KOPT-K1 (cell line): Measurements from ENCODE around the gene ANTXR1.

Source experiments
- H3K27ac ChIP-seq: fragments of 200-600 bp; sonication (generic); 2 replicates; pipeline ENCODE4 v1.5.1; 2016; ENCODE audit warnings: antibody characterized with exemption, mild to moderate bottlenecking, low read depth, low read length; ENCODE audit not compliant: poor library complexity, severe bottlenecking
- H3K36me3 ChIP-seq: fragments of 200-600 bp; sonication (generic); 2 replicates; pipeline ENCODE4 v1.5.1; 2017; ENCODE audit warnings: antibody characterized with exemption, mild to moderate bottlenecking, low read length, moderate library complexity; ENCODE audit not compliant: insufficient read depth
- H3K9me3 ChIP-seq: fragments of 200-600 bp; sonication (generic); 2 replicates; pipeline ENCODE4 v1.5.1; 2017; ENCODE audit warnings: antibody characterized with exemption, low read length, mild to moderate bottlenecking; ENCODE audit not compliant: insufficient read depth, poor library complexity, severe bottlenecking

The ANTXR1 gene

DNA sequence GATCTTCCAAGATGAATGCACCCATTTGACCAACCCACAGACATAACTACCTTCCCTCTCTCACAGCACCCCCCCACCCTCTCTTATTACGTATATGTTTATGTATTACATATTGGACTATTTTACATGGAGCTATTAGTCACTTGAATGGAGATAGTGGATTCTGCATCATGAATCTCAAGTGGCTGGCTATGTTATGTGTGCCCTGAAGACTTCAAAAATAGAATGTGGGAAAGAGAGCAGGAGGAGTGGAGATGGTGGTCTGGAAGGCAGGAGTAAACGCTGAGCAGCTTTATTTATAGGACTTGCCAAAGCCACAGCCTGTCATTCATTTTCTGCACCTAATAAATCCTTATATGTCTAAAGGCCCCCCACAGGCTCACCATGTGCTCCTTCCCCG lies 4.9 kb downstream of the ANTXR1 start:
- H3K27ac ChIP-seq = no peak overlapping the region

GRCh38 chr2:69018678-69019095 lies 5.7 kb downstream of the ANTXR1 start:
- Histone ChIP-seq H3K9me3 (no peaks in the 10 kb centered on the region), H3K36me3 (no peaks in the 10 kb centered on the region), H3K27ac (no peak overlapping the region)

More for the DNA sequence above, 4.9 kb downstream of the ANTXR1 start:
- H3K9me3 ChIP-seq = no peaks in the 10 kb centered on the region
- no peaks in the 10 kb centered on the region for H3K36me3 ChIP-seq

DNA sequence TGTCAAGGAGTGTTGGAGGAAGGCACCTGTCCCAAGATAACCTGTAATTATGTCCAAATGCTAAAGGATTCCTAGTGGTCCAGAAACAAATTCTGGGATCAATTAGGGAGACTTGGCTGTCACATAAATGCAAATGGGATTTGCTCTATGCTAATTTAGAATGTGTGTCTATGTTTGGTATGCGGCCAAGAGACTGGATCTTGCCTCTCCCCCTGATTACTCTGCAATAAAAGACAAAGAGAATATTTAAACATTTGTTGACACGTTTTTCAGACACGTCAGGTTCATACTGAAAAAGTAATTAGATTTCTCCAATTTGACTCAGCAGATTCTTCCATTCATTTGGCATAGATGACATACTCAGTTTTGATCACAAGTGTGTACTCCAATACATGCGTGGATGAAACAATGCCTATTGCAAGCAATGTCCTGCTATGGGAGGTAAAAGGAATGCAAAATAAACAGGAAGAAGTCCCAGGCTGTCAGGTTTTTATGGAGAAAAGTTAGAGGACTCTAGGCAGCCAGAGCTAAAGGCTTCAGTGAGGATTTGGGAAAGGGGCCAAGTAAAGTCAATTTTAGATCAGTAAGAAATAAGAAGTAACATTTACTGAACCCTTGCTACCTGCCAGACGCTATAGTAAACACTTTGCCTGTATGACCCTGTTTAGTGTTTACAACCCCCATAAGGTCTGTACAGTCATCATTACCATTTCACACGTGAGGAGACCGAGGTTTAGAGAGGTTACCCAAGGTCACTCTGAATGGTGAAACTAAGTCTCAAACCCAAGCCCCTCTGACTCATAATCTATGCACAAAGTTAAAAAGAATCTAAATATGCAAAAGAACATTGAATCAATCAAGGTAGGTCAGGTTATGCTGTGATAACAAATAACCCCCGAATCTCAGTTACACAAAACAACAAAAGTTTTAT lies 7.8 kb downstream of the ANTXR1 start:
- no peaks in the 10 kb centered on the region for H3K36me3 ChIP-seq
- no peaks in the 10 kb centered on the region for H3K9me3 ChIP-seq
- H3K27ac ChIP-seq = no peak overlapping the region

- no peaks in the 10 kb centered on the region for H3K36me3 ChIP-seq
- H3K27ac ChIP-seq = no peak overlapping the region
- no peaks in the 10 kb centered on the region for H3K9me3 ChIP-seq
Observed at GRCh38 chr2:69021727-69022126, 8.7 kb downstream of the ANTXR1 start.

- no peaks in the 10 kb centered on the region for H3K36me3 ChIP-seq
- H3K9me3 ChIP-seq = no peaks in the 10 kb centered on the region
- H3K27ac ChIP-seq = no peak overlapping the region
Observed at GRCh38 chr2:69022548-69022947, 9.6 kb downstream of the ANTXR1 start.

- H3K36me3 ChIP-seq = no peaks in the 10 kb centered on the region
- no peak overlapping the region for H3K27ac ChIP-seq
- peaks cover 6% of the 10 kb centered on the region for H3K9me3 ChIP-seq
Observed at GRCh38 chr2:69023236-69023635, 10.3 kb downstream of the ANTXR1 start.

DNA sequence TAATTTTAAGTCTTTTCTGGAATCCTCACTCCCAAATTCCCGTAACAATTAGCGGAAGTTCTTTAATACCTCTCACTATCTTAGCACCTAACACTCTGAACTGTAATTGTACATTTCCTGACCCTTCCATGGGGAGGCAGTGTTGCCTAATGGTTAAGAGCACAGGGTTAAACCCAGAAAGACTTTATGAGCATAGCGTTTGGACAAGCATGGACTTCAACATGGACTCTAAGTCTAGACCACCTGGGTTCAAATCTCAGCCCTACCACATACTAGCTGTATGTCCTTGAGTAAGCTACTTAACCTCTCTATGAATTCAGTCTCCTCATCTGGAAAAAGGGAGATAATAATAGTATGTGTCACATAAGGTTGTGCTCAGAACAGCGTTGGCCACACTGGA lies 13.0 kb downstream of the ANTXR1 start:
- H3K27ac ChIP-seq = no peak overlapping the region
- no peaks in the 10 kb centered on the region for H3K36me3 ChIP-seq
- H3K9me3 ChIP-seq = peaks cover 6% of the 10 kb centered on the region

GRCh38 chr2:69026691-69027459 lies 13.9 kb downstream of the ANTXR1 start:
- H3K9me3 ChIP-seq = peaks cover 6% of the 10 kb centered on the region
- H3K27ac ChIP-seq = no peak overlapping the region
- H3K36me3 ChIP-seq = no peaks in the 10 kb centered on the region

- H3K36me3 ChIP-seq = no peaks in the 10 kb centered on the region
- peaks cover 6% of the 10 kb centered on the region for H3K9me3 ChIP-seq
- no peak overlapping the region for H3K27ac ChIP-seq
Observed at GRCh38 chr2:69030800-69031428, 17.9 kb downstream of the ANTXR1 start.

GRCh38 chr2:69031466-69031865 lies 18.5 kb downstream of the ANTXR1 start:
- Histone ChIP-seq H3K36me3 (no peaks in the 10 kb centered on the region), H3K9me3 (peaks cover 6% of the 10 kb centered on the region), H3K27ac (no peak overlapping the region)

- Histone ChIP-seq H3K9me3 (peaks cover 6% of the 10 kb centered on the region), H3K36me3 (no peaks in the 10 kb centered on the region), H3K27ac (no peak overlapping the region)
Observed at GRCh38 chr2:69032336-69032735, 19.4 kb downstream of the ANTXR1 start.

GRCh38 chr2:69033461-69034095 lies 20.6 kb downstream of the ANTXR1 start:
- no peaks in the 10 kb centered on the region for H3K36me3 ChIP-seq
- no peak overlapping the region for H3K27ac ChIP-seq
- H3K9me3 ChIP-seq = no peaks in the 10 kb centered on the region

- H3K27ac ChIP-seq = no peak overlapping the region
- H3K9me3 ChIP-seq = no peaks in the 10 kb centered on the region
- no peaks in the 10 kb centered on the region for H3K36me3 ChIP-seq
Observed at GRCh38 chr2:69034122-69034521, 21.1 kb downstream of the ANTXR1 start.

DNA sequence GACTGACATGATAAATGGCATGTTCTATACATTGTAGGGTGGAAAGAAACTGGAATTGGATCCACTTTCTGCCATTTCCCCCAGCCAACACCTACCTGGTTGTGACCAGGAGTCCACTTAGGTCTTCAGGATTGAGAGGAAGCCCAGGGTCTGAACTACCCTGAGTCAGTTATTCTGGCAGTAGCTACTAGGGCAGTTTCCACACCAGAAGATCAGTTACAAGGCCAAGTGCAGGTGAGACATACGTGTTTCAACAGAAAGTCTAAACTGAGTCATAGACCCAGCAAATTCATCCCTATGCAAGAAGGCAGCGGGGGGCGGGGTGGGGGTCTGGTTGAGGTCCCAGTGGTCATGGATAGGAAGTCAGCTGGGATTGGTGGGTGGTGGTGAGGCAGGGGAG lies 21.9 kb downstream of the ANTXR1 start:
- H3K36me3 ChIP-seq = no peaks in the 10 kb centered on the region
- H3K9me3 ChIP-seq = no peaks in the 10 kb centered on the region
- H3K27ac ChIP-seq = no peak overlapping the region

DNA sequence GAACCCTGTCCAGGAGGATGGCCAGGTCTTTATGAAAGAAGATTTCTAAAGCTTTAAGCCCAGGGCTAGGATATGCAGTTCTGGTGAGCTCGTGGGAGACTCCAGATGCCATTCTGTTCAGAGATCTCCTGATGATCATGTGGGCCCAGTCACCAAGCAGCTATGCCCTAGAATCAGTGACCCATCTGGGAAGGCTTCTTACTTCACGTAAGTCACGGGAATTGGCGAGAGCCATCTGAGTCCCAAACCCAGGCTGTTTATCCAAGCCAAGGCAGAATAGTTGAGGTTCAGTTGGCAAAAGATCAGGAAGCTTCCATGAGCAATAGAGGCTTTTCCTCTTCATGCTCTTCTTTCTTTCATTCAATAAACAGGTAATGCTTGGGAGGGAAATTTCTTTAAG lies 23.9 kb downstream of the ANTXR1 start:
- no peak overlapping the region for H3K27ac ChIP-seq
- peaks cover 4% of the 10 kb centered on the region; the same call in 1 of the 2 replicates for H3K36me3 ChIP-seq

More for the DNA sequence above, 23.9 kb downstream of the ANTXR1 start:
- no peaks in the 10 kb centered on the region for H3K9me3 ChIP-seq
